ENCODE measurements around the gene BACH2. TPM values are rescaled to one million over a fixed set of nuclear protein-coding genes. Genes with fewer than 3 reads are reported as not detected.

Gene BACH2
- total and polyA plus RNA-seq, 10 of the 15 experiments (the other 5 are each of a cell fraction or from before 2014, with no cell fraction given), result 0.03 to 0.28 (median 0.04) TPM; not detected in 3

DNA sequence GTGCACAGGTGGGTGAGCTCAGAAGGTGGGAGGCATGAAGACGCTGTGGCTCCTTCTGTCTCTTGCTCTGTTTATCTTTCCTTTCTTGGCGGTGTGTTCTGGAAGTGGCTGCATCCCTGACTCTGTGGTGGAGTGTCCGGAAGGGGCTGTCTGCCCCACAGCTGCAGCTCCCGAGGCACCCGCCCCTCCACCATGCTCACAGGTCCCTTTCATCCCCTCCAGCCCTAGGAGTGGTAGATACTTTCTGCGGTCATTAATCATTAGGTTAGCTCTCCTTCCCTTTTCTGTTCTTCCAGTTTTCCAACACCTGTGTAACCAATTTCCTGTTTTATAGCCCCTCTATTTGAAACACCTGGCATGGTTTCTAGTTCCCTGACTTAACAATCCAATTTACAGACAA lies 336.8 kb downstream of the BACH2 start (continued):
- no peak for TF ChIP-seq MEF2A (IDR thresholded peaks at IDR 0.05; ENCODE audit: insufficient read depth, low read depth, low read length)
- no peak for TF ChIP-seq TCF7 (IDR thresholded peaks at IDR 0.05; ENCODE audit: borderline replicate concordance)
- TF ChIP-seq FOXK2 (IDR thresholded peaks at IDR 0.05), result no peak
- TF ChIP-seq MTA3 (IDR thresholded peaks at IDR 0.05; ENCODE audit: borderline replicate concordance, low read length), result no peak
- TF ChIP-seq POLR2AphosphoS5 (IDR thresholded peaks at IDR 0.05; ENCODE audit: low read length), result no peak

- CTCF ChIA-PET, result no interaction called here
- intact Hi-C loops (cut with micrococcal nuclease; ENCODE audit: unreplicated experiment) (loop anchor here (5.0 kb wide), 1 partner anchor 436 kb away; no protein-coding TSS in a partner anchor), in situ Hi-C loops (cut with MboI) (no loop called here)
- TF ChIP-seq EZH2 (IDR thresholded peaks at IDR 0.05; ENCODE audit: borderline replicate concordance, control insufficient read depth, low read depth, low read length) (no peak), SMAD5 (IDR thresholded peaks at IDR 0.05; ENCODE audit: low read depth) (no peak), RELB (IDR thresholded peaks at IDR 0.05; ENCODE audit: low read depth) (no peak), IKZF1 (conservative IDR thresholded peaks at IDR 0.05) (no peak), MAX (IDR thresholded peaks at IDR 0.05; ENCODE audit: low read depth, low read length) (no peak), GABPA (IDR thresholded peaks at IDR 0.05; ENCODE audit: low read depth) (no peak), EED (IDR thresholded peaks at IDR 0.05; ENCODE audit: low read depth) (no peak), CEBPZ (IDR thresholded peaks at IDR 0.05; ENCODE audit: low read depth, low read length) (no peak), SIX5 (IDR thresholded peaks at IDR 0.05; ENCODE audit: low read depth, low read length, severe bottlenecking) (no peak), SRF (IDR thresholded peaks at IDR 0.05; ENCODE audit: low read depth in 2 of 2, low read length in 2 of 2) (no peak), CHD1 (IDR thresholded peaks at IDR 0.05; ENCODE audit: low read depth, low read length) (no peak), NBN (IDR thresholded peaks at IDR 0.05) (no peak), USF1 (IDR thresholded peaks at IDR 0.05; ENCODE audit: borderline replicate concordance, extremely low read length, insufficient read depth, low read depth, low read length) (no peak)
- no peak for ATAC-seq
- Histone ChIP-seq H3K79me2 (ENCODE audit: control insufficient read depth, insufficient read depth, low read length) (no peaks in the 10 kb centered on the region), H3K27ac (ENCODE audit: control insufficient read depth, insufficient read depth) (no peak overlapping the region), H3K4me3 (no peak overlapping the region), H2AFZ (ENCODE audit: control insufficient read depth, low read depth, low read length) (no peak overlapping the region), H3K27me3 (replicated peaks in 1 of 2; ENCODE audit: control insufficient read depth in 2 of 2, insufficient read depth in 2 of 2, low read length in 1 of 2) (peaks cover 0 to 3% of the 10 kb centered on the region in 2 experiments; a peak in 2 of 4 replicates), H4K20me1 (ENCODE audit: control insufficient read depth, insufficient read depth) (no peaks in the 10 kb centered on the region), H3K9me3 (replicated peaks; ENCODE audit: control insufficient read depth, insufficient read depth, low read length) (no peaks in the 10 kb centered on the region), H3K4me2 (ENCODE audit: control insufficient read depth, insufficient read depth) (no peak overlapping the region), H3K9ac (ENCODE audit: control insufficient read depth, insufficient read depth, low read length) (no peak overlapping the region), H3K4me1 (ENCODE audit: control insufficient read depth, insufficient read depth, low read length) (no peaks in the 10 kb centered on the region), H3K36me3 (ENCODE audit: control insufficient read depth in 2 of 2, insufficient read depth in 2 of 2, low read length in 1 of 2) (no peaks in the 10 kb centered on the region)
- POLR2A ChIA-PET, result no interaction called here
- SMC1A ChIA-PET (ENCODE audit: uncharacterized antibody, unreplicated experiment), result interaction anchor here (1.0 kb wide), 1 partner anchor 499 kb away, joined by 3 read pairs; no protein-coding TSS in a partner anchor
- 27% methylated on average over 4 of the region's 4 CpGs for WGBS (ENCODE audit: insufficient coverage, insufficient replicate concordance, low lambda C conversion rate, missing lambda C conversion rate)
- no peak for FAIRE-seq
- no TSS peak for BruUV-seq (replicated peaks)
- RAD21 ChIA-PET (ENCODE audit: unreplicated experiment), result no interaction called here
- no peak for DNase-seq (ENCODE audit: low read depth, low spot score)
These were observed 340.5 kb downstream of the BACH2 start for GRCh38 chr6:89956182-89956581.
